ENCODE results near the gene PDE7B.

PDE7B gene

GRCh38 chr6:135990855-135991464 is 139.5 kb downstream of the PDE7B start:
- DNase-seq = no peak

- no peak for DNase-seq
Measured at GRCh38 chr6:135992739-135993138, 141.2 kb downstream of the PDE7B start.

GRCh38 chr6:135993361-135993760 is 141.9 kb downstream of the PDE7B start:
- DNase-seq = no peak

- DNase-seq = no peak
Measured at GRCh38 chr6:135994857-135995544, 143.5 kb downstream of the PDE7B start.

- DNase-seq = no peak
Measured at GRCh38 chr6:135995545-135995898, 144.0 kb downstream of the PDE7B start.

- no peak for DNase-seq
Measured at GRCh38 chr6:135996668-135997067, 145.2 kb downstream of the PDE7B start.

- DNase-seq = no peak
Measured at GRCh38 chr6:135999393-135999792, 147.9 kb downstream of the PDE7B start.

GRCh38 chr6:136007345-136007744 is 155.8 kb downstream of the PDE7B start:
- no peak for DNase-seq

- DNase-seq = no peak
Measured at GRCh38 chr6:136011475-136011874, 160.0 kb downstream of the PDE7B start.

- no peak for DNase-seq
Measured at GRCh38 chr6:136012198-136012887, 160.8 kb downstream of the PDE7B start.

GRCh38 chr6:136012943-136013342 is 161.4 kb downstream of the PDE7B start:
- no peak for DNase-seq

- DNase-seq = no peak
Measured at GRCh38 chr6:136014454-136015437, 163.2 kb downstream of the PDE7B start.

GRCh38 chr6:136015531-136015930 is 164.0 kb downstream of the PDE7B start:
- DNase-seq = no peak

GRCh38 chr6:136016228-136017225 is 165.0 kb downstream of the PDE7B start:
- DNase-seq = no peak

- no peak for DNase-seq
Measured at GRCh38 chr6:136020691-136021090, 169.2 kb downstream of the PDE7B start.

- no peak for DNase-seq
Measured at GRCh38 chr6:136022224-136022874, 170.8 kb downstream of the PDE7B start.

GRCh38 chr6:136024711-136025110 is 173.2 kb downstream of the PDE7B start:
- no peak for DNase-seq

- no peak for DNase-seq
Measured at GRCh38 chr6:136025736-136026135, 174.2 kb downstream of the PDE7B start.

GRCh38 chr6:136030131-136030530 is 178.6 kb downstream of the PDE7B start:
- no peak for DNase-seq

GRCh38 chr6:136031982-136032381 is 180.5 kb downstream of the PDE7B start:
- DNase-seq = no peak

- no peak for DNase-seq
Measured at GRCh38 chr6:136033416-136033815, 181.9 kb downstream of the PDE7B start.
